ENCODE data around the gene BRD7. TPM values are rescaled to one million over a fixed set of nuclear protein-coding genes. Genes with fewer than 3 reads are reported as not detected.

BRD7 gene
- total and polyA plus RNA-seq, 4 donors = 55.2 to 105 (median 92.9) TPM

DNA sequence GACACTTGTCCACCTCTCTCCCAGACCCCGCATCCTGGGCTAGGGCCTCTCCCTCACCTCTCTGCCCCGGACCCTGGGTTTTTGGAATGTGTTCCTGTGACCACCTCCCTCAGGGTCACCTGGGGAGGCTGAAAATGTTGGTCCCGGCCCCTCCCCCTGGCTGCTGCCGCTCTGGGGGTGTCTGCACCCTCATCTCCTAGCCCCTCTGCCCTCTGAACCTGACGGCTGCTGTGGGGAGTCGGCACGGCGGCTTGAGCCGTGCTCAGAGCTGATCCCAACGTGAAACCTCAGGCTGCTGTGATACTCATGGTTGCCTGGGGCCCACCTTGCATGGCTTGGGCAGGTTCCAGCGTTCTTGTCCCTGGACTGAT, 59.6 kb downstream of the BRD7 start:
- Histone ChIP-seq H3K27ac (ENCODE audit: low read depth, low read length) (no peak overlapping the region), H3K4me1 (ENCODE audit: control insufficient read depth, insufficient read depth, low read length) (peaks cover 13% of the 10 kb centered on the region), H3K9me3 (ENCODE audit: control insufficient read depth, insufficient read depth, low read length) (no peaks in the 10 kb centered on the region), H3K27me3 (ENCODE audit: control insufficient read depth, insufficient read depth, low read length) (no peaks in the 10 kb centered on the region), H3K4me3 (ENCODE audit: low read depth, low read length) (no peak overlapping the region), H3K36me3 (ENCODE audit: control insufficient read depth, insufficient read depth, low read length) (peaks cover 49% of the 10 kb centered on the region)
- DNase-seq (ENCODE audit: low read depth in 4 of 6, low spot score in 6 of 6) = no peak
- 80% methylated on average over 10 of the region's 11 CpGs for WGBS (ENCODE audit: insufficient coverage)

DNA sequence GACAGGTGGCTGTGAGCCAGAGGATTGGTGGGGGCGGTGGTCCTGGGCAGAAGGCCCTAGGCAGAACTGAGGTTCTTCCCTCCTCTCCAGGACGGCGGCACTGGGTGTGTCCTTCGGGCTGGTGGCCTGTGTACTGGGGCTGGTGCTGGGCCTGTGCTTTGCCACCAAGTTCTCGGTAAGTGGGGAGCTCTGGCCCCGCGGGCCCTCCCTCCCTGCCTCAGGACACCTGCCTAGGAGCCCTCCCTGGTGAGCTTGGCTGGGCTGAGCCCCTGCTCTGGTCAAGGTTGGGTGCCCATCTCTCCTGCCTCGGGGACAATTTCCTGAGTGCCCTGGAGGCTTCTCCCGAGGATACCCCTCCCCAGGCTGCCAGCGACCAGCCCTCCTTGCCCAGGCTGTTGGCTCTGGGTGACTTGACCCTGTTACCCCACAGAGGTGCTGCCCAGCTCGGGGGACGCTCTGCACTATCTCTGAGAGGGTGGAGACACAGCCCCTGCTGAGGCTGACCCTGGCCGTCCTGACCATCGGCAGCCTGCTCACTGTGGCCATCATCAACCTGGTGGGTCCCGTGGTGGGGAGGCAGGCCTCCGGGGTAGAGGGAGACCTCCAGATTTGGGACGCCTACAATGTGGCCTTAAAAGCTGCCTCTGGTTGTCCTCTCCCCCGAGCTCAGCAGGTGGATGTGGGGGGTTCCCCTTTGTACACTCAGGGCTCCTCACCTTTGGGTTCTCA, 60.4 kb downstream of the BRD7 start:
- no peaks in the 10 kb centered on the region for H3K9me3 ChIP-seq (ENCODE audit: control insufficient read depth, insufficient read depth, low read length)
- 95% methylated on average over 15 of the region's 18 CpGs for WGBS (ENCODE audit: insufficient coverage)
- H3K36me3 ChIP-seq (ENCODE audit: control insufficient read depth, insufficient read depth, low read length) = peaks cover 43% of the 10 kb centered on the region
- H3K4me3 ChIP-seq (ENCODE audit: low read depth, low read length) = no peak overlapping the region
- H3K27me3 ChIP-seq (ENCODE audit: control insufficient read depth, insufficient read depth, low read length) = no peaks in the 10 kb centered on the region
- no peak overlapping the region for H3K27ac ChIP-seq (ENCODE audit: low read depth, low read length)
- H3K4me1 ChIP-seq (ENCODE audit: control insufficient read depth, insufficient read depth, low read length) = peaks cover 13% of the 10 kb centered on the region
- no peak for DNase-seq (ENCODE audit: low read depth in 4 of 6, low spot score in 6 of 6)

DNA sequence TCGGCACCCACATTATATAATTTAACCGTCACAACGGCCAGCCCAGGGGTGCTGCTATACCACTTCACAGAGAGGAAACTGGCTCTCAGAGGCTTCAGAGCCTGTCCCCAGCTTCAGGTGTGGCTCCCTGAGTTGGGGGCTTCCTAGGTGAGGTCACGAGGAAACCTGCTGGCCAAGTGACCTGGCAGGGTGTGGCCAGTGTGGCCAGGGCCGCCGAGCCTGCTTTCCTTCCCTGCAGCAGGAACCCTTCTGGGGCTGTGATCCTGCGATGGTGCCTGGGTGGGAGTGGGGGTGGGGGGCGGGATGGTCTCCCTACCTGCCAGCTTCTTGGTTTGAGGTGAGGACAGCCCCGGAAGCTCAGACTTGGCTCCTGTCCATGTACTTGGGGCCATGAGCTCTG, 62.5 kb downstream of the BRD7 start:
- DNase-seq (ENCODE audit: low read depth in 4 of 6, low spot score in 6 of 6) = no peak
- Histone ChIP-seq H3K4me1 (ENCODE audit: control insufficient read depth, insufficient read depth, low read length) (peaks cover 13% of the 10 kb centered on the region), H3K4me3 (ENCODE audit: low read depth, low read length) (no peak overlapping the region), H3K27ac (ENCODE audit: low read depth, low read length) (no peak overlapping the region), H3K27me3 (ENCODE audit: control insufficient read depth, insufficient read depth, low read length) (no peaks in the 10 kb centered on the region), H3K9me3 (ENCODE audit: control insufficient read depth, insufficient read depth, low read length) (no peaks in the 10 kb centered on the region), H3K36me3 (ENCODE audit: control insufficient read depth, insufficient read depth, low read length) (peaks cover 34% of the 10 kb centered on the region)
- WGBS (ENCODE audit: insufficient coverage) = 82% methylated on average over 8 of the region's 9 CpGs

DNA sequence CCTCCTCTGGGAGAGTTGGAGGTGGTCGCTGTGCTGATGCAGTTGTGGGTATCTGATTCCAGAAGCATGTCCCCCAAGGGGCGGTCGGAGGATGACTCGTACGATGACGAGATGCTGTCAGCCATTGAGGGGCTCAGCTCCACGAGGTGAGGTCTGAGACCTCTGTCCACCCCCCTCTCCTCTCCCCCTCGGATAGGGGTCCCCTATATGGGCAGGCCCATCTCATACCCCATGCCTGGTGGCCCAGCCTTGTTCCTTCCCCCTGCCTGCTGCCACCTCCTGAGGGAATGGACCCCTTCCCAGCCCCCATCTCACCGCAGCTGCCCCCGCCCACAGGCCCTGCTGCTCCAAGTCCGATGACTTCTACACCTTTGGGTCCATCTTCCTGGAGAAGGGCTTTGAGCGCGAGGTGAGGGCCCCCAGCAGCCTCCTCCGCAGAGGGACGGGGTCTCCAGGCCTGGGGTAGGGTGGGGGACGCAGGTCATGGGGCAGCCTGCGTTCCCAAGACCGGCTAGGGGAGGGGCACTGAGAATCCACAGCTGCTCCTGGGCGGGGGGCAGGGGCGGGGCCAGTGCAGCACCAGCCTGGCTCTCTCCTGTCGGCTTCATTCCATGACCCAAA, 63.2 kb downstream of the BRD7 start:
- H3K36me3 ChIP-seq (ENCODE audit: control insufficient read depth, insufficient read depth, low read length) = peaks cover 41% of the 10 kb centered on the region
- no peaks in the 10 kb centered on the region for H3K9me3 ChIP-seq (ENCODE audit: control insufficient read depth, insufficient read depth, low read length)
- H3K4me1 ChIP-seq (ENCODE audit: control insufficient read depth, insufficient read depth, low read length) = peaks cover 13% of the 10 kb centered on the region
- WGBS (ENCODE audit: insufficient coverage) = 78% methylated on average over 15 of the region's 21 CpGs
- no peaks in the 10 kb centered on the region for H3K27me3 ChIP-seq (ENCODE audit: control insufficient read depth, insufficient read depth, low read length)
- no peak overlapping the region for H3K4me3 ChIP-seq (ENCODE audit: low read depth, low read length)
- DNase-seq (ENCODE audit: low read depth in 4 of 6, low spot score in 6 of 6) = no peak
- no peak overlapping the region for H3K27ac ChIP-seq (ENCODE audit: low read depth, low read length)

DNA sequence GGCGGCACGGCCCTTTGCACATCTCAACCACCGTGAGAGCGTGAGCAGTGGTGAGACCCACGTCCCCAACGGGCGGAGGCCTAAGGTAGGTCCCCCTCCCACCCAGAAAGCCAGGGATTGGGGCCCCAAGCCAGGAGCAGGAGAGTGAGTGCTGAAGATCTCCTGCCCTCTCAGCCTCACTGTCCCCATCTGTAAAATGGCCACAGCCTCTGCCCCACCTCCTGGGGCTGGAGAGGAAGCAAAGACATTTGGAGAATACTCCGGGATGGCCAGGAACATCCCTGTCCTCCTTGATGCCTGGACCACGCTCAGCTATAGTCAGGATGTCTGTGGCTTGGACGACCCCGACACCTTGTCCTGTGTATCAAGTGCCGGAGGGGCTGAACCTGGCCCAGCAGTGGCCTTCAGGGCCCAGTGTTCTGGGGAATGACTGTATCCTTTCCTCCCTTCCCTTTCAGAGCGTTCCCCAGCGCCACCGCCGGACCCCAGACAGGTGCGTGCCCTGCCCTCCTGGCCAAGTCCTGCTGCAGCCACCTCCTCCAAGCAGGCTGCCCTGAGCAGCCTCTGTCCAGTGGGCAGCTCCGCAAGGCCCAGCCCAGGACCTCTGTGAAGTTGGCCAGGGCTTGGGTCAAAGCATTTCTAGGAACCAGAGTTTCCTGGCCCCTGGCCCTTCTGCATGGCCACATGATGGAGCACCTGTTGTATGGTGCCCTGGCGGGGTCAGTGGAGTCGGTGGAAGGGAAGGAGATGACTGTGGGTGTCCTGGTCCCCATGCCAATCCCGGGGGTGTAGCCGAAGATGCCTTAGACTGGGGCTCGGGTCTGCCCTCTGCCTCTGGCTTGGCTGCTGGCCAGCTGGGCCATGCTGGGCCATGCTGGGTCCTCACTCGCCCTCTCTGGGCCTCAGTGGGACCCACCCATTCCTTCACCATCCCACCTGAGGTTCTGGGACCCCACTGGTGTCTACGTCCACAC, 64.0 kb downstream of the BRD7 start:
- WGBS (ENCODE audit: insufficient coverage) = 98% methylated on average over 20 of the region's 25 CpGs
- Histone ChIP-seq H3K9me3 (ENCODE audit: control insufficient read depth, insufficient read depth, low read length) (no peaks in the 10 kb centered on the region), H3K4me1 (ENCODE audit: control insufficient read depth, insufficient read depth, low read length) (peaks cover 8% of the 10 kb centered on the region), H3K27me3 (ENCODE audit: control insufficient read depth, insufficient read depth, low read length) (no peaks in the 10 kb centered on the region), H3K27ac (ENCODE audit: low read depth, low read length) (no peak overlapping the region), H3K4me3 (ENCODE audit: low read depth, low read length) (no peak overlapping the region), H3K36me3 (ENCODE audit: control insufficient read depth, insufficient read depth, low read length) (peaks cover 45% of the 10 kb centered on the region)
- DNase-seq (ENCODE audit: low read depth in 4 of 6, low spot score in 6 of 6) = no peak

DNA sequence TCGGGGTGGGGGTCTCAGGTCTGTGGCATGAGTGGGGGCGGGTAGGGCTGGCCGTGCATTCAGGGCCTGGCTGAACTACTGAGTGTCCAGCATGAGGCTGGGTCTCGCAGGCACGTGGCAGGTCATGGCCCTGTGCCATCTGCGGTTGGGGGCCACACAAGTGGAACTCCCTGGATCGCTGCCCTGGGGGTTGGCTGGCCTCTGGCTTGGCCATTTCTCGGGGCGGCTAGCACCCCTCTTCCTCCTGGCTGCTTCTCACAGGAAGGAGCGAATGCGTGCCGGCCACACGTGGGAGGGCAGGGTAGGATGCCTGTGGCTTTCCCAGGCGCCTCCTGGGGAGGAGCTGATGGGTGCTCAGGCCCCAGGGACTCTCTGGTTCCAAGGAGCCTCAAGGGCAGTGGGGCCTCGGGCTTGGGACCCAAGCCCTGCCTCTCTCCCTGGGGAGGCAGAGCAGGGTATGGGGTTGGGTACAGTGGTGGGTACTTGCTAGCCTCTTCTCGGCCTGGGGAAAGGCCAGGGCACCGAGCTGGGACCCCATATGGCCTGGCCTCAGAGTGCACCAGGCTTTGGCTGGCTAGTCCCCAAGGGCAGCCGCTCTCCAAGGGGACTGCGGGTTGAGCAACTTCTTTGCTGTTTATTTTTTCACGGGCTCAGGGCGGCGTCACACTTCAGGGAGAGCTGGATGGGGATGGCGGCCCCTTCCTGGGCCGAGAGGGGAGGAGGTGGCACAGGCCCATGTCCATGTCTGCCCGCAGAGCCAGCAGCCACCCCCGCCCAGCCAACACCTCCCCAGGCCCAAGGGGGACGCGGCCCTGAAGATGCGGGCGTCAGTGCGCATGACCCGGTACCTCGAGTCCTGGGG, 65.0 kb downstream of the BRD7 start:
- no peak for DNase-seq (ENCODE audit: low read depth in 4 of 6, low spot score in 6 of 6)
- H3K27ac ChIP-seq (ENCODE audit: low read depth, low read length) = no peak overlapping the region
- no peaks in the 10 kb centered on the region for H3K27me3 ChIP-seq (ENCODE audit: control insufficient read depth, insufficient read depth, low read length)
- no peak overlapping the region for H3K4me3 ChIP-seq (ENCODE audit: low read depth, low read length)
- 84% methylated on average over 29 of the region's 33 CpGs for WGBS (ENCODE audit: insufficient coverage)
- H3K9me3 ChIP-seq (ENCODE audit: control insufficient read depth, insufficient read depth, low read length) = no peaks in the 10 kb centered on the region
- H3K36me3 ChIP-seq (ENCODE audit: control insufficient read depth, insufficient read depth, low read length) = peaks cover 46% of the 10 kb centered on the region
- H3K4me1 ChIP-seq (ENCODE audit: control insufficient read depth, insufficient read depth, low read length) = no peaks in the 10 kb centered on the region

DNA sequence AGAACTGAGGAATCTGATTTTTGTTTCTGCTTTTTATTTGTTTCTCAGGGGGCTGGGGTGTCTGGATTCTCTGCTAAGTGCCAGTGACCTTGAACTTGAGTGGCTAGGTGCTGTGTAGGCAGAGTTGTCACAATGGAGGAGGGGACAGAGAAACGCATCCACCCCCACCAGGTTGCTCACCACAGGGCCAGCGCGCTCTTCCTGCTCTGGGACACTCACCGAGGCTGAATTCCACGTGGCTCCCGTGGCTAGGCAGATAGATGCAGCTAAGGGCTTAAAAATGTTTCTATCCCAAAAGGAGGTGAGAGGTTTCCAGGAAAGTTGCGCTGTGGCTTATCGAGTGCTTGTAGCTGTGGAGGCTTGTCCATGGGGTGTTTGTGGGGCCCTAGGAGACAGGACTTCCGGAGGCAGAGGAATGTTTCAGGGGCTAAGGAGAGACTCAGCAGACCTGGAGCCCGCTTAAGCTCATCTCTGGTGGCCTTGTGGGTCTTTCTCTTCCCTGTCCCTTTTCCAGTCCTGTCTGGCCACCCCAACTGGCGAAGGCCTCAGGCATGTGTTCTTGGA, 65.7 kb downstream of the BRD7 start:
- Histone ChIP-seq H3K4me3 (ENCODE audit: low read depth, low read length) (no peak overlapping the region), H3K27ac (ENCODE audit: low read depth, low read length) (no peak overlapping the region), H3K36me3 (ENCODE audit: control insufficient read depth, insufficient read depth, low read length) (peaks cover 45% of the 10 kb centered on the region), H3K27me3 (ENCODE audit: control insufficient read depth, insufficient read depth, low read length) (no peaks in the 10 kb centered on the region), H3K9me3 (ENCODE audit: control insufficient read depth, insufficient read depth, low read length) (no peaks in the 10 kb centered on the region), H3K4me1 (ENCODE audit: control insufficient read depth, insufficient read depth, low read length) (no peaks in the 10 kb centered on the region)
- 94% methylated on average over 10 of the region's 11 CpGs for WGBS (ENCODE audit: insufficient coverage)
- no peak for DNase-seq (ENCODE audit: low read depth in 4 of 6, low spot score in 6 of 6)

DNA sequence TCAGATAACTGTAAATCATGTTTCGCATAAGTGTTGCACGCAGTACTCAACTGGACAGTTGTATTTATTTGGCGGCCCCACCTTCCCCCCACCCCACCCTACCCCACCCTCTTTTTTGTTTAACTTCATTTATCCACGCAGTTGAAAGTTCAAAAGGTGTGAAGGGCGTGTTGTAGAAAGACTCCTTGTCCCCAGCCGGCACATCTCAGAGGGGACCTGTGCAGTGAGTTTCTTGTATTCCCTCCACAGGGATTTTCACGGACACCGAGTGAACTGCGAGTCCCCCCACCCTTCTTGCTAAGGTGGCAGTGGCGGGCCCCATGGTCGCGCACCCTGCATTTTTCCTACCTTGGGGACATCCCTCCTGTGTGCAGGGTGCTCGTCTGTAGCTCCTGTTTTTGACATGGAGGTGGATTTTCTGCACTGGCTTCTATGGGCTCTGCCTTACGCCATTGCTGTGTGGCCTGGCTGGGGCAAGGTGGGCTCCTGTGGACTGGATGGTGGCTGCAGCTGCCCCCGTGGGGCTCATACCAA, 66.2 kb downstream of the BRD7 start:
- Histone ChIP-seq H3K27me3 (ENCODE audit: control insufficient read depth, insufficient read depth, low read length) (no peaks in the 10 kb centered on the region), H3K4me3 (ENCODE audit: low read depth, low read length) (no peak overlapping the region), H3K36me3 (ENCODE audit: control insufficient read depth, insufficient read depth, low read length) (peaks cover 51% of the 10 kb centered on the region), H3K27ac (ENCODE audit: low read depth, low read length) (no peak overlapping the region), H3K4me1 (ENCODE audit: control insufficient read depth, insufficient read depth, low read length) (peaks cover 4% of the 10 kb centered on the region), H3K9me3 (ENCODE audit: control insufficient read depth, insufficient read depth, low read length) (no peaks in the 10 kb centered on the region)
- 86% methylated on average over 6 of the region's 15 CpGs for WGBS (ENCODE audit: insufficient coverage)
- DNase-seq (ENCODE audit: low read depth in 4 of 6, low spot score in 6 of 6) = no peak
